GM12801 (cell line): Measurements from ENCODE around the gene ESR1.

ENCODE experiments used
- TF ChIP-seq, protein P1 (sequence below): IDR thresholded peaks from one replicate; pipeline ENCODE4 v1.5.1; 2011; ENCODE audit warnings: control low read depth; ENCODE audit not compliant: insufficient read length; ENCODE audit errors: extremely low read depth

ESR1 gene

DNA sequence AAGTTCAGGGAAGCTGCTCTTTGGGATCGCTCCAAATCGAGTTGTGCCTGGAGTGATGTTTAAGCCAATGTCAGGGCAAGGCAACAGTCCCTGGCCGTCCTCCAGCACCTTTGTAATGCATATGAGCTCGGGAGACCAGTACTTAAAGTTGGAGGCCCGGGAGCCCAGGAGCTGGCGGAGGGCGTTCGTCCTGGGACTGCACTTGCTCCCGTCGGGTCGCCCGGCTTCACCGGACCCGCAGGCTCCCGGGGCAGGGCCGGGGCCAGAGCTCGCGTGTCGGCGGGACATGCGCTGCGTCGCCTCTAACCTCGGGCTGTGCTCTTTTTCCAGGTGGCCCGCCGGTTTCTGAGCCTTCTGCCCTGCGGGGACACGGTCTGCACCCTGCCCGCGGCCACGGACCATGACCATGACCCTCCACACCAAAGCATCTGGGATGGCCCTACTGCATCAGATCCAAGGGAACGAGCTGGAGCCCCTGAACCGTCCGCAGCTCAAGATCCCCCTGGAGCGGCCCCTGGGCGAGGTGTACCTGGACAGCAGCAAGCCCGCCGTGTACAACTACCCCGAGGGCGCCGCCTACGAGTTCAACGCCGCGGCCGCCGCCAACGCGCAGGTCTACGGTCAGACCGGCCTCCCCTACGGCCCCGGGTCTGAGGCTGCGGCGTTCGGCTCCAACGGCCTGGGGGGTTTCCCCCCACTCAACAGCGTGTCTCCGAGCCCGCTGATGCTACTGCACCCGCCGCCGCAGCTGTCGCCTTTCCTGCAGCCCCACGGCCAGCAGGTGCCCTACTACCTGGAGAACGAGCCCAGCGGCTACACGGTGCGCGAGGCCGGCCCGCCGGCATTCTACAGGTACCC is at the start of gene ESR1:
ESR1 (plus strand) TSS at position 170 of the 858 bp plus-strand sequence; CDS start at position 401, 231 bp downstream.
- TF ChIP-seq, protein P1, sequence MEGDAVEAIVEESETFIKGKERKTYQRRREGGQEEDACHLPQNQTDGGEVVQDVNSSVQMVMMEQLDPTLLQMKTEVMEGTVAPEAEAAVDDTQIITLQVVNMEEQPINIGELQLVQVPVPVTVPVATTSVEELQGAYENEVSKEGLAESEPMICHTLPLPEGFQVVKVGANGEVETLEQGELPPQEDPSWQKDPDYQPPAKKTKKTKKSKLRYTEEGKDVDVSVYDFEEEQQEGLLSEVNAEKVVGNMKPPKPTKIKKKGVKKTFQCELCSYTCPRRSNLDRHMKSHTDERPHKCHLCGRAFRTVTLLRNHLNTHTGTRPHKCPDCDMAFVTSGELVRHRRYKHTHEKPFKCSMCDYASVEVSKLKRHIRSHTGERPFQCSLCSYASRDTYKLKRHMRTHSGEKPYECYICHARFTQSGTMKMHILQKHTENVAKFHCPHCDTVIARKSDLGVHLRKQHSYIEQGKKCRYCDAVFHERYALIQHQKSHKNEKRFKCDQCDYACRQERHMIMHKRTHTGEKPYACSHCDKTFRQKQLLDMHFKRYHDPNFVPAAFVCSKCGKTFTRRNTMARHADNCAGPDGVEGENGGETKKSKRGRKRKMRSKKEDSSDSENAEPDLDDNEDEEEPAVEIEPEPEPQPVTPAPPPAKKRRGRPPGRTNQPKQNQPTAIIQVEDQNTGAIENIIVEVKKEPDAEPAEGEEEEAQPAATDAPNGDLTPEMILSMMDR, result no peak

DNA sequence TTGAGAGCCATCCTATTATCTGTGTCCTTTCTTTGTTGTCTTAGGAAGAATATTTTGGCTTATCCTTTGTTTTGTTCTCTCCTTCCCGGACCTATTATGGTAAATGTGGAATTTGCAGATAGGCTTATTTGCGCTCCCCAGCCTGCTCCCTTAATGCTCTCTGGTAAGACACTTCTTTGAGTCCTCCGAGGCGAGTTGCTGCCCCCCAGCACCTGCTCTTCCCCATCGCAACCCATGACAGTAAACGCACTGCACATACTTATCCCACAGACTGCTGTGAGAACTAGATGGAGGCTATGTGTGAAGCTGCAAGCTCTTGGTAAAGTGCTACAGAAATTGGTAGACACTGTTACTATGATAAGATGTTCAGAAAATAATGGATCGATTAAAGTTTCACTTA is 47.0 kb upstream of the ESR1 start:
- TF ChIP-seq, protein P1, result no peak

DNA sequence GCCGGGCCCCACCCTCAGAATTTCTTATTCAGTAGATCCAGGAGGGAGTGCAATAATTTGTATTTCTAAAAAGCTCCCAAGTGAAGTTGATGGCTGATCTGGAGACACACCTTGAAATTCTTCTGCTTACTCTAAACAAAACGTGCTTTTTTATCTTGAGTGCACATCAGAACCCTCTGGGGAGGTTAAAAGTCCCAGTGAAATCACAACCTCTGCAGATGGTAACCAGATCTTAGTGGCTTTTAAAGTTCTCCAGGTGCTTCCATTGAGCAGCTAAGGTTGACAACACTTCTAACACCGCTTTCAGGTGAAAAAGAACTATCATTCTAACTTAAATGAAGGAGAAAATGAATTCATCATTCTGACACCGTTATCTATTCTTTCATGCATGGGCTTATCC is 45.6 kb upstream of the ESR1 start:
- TF ChIP-seq, protein P1, result no peak

DNA sequence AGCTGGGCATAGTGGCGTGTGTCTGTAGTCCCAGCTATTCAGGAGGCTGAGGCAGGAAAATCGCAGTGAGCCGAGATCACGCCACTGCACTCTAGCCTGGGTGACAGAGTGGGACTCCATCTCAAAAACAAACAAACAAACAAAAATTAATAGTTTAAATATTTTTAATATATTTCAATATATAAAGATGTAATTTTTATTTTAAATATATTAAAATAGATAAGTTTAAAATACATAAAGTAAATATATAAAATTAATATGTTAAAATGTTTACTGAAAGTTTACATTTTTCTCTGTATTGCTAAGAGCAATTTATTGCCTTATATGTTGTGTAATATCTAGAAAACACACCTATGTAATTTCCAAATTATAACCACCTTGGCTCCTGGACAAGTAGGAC is 44.7 kb upstream of the ESR1 start:
- TF ChIP-seq, protein P1, result no peak

DNA sequence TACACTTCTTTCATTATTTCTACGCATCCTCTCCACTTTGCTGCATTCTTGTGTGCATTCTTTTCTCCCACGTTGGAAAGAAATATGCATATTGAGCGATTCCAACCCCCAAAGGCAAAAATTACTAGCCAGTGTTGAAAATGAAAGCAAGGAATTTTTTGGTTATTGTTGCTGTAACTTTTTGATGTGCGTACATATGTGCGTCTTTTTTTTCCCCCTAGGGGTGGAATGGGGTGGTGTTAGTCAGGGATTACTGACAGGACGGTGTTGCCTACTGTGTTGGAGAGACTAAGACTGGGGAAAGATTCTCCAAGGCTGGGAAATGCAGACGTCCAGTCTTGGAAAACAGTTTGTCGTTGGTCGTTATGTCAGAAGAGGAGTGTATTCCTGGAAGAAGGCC is 44.2 kb upstream of the ESR1 start:
- TF ChIP-seq, protein P1, result no peak

DNA sequence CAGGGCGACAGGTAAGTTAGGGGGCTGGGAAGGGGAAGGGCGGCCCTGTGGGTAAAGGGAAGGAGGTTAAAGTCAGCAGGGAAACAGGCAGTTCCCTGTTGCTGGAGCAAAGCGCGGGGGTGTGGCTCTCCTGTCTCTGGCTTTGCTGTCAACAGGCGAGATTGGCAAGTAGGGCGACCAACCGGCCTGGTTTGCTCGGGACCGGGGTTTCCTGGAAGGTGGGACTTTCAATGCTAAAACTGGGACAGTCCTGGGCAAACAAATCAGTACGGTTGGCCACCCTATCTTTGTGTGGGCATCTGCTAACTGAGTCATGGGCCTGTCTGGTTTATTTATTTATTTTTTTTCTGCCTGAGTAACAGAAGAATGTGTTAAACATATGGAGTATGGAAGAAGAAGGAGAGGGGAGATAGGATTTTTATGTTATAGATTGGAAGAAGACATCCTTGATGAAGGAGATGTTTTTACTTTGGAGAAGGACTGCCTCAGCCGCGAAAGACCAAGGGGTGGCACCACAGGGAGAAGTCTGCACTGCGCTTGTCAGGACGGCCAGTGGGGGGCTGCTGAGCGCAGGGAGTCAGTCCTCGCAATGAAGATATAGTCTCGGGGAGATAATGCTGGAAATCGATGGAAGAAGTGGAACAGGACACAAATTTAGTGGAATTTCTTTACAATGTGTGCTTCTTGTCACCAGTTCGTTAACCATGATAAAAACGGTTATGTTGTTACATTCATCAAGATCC is 43.4 kb upstream of the ESR1 start:
- TF ChIP-seq, protein P1, result no peak

DNA sequence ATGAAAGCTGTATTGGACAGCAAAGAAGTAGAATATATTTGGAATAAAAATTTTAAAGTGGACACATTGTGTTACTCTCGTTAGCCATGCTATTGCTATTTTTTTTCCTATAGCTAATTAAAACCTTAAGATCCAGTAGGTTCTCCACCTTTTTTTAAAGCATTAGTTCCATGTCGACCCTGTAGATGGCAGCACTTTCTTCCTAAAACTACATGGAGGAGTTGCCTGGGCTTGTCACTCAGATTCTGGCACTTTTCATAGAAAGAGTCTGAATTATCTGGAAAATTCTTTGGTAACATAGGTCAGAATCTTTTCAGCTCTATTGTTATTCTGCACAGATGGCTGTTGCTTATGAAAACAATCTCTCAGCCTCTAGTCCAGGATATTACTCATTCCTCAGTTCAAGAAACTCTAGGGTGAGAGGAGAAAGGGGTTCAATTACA is 42.0 kb upstream of the ESR1 start:
- TF ChIP-seq, protein P1, result no peak
